BJ (cell line): Measurements from ENCODE around the gene EIF2S1. TPM values are rescaled to one million over a fixed set of nuclear protein-coding genes. Genes with fewer than 3 reads are reported as not detected.

ENCODE experiments used
- CTCF ChIA-PET: fragments of 350-600 bp; formaldehyde crosslinking; extraction: SDS; loops from one replicate; lab custom pipeline; 2021; ENCODE audit warnings: antibody characterized with exemption, inconsistent platforms; lab: Yijun Ruan, JAX
- POLR2A ChIA-PET: fragments of 300-600 bp; sonication (Branson Sonifier 250); formaldehyde crosslinking; extraction: SDS; loops from one replicate; lab custom pipeline; 2021; ENCODE audit warnings: antibody characterized with exemption; lab: Charles Lee
- DNase-seq: peaks from one replicate; pipeline ENCODE4 v3.0.0-alpha.2; 2011; ENCODE audit warnings: low read depth
- H3K27me3 ChIP-seq: 2 replicates; pipeline ENCODE4 v1.6.0; 2011; ENCODE audit warnings: low read length; ENCODE audit not compliant: control insufficient read depth, insufficient read depth
- H3K36me3 ChIP-seq: 2 replicates; pipeline ENCODE4 v1.5.1; 2011; ENCODE audit warnings: low read length; ENCODE audit not compliant: control insufficient read depth, insufficient read depth
- H3K4me3 ChIP-seq: 2 replicates; pipeline ENCODE4 v1.5.1; 2011; ENCODE audit warnings: low read depth, mild to moderate bottlenecking, control low read depth, low read length
- CTCF ChIP-seq: IDR thresholded peaks from 2 replicates; pipeline ENCODE4 v1.5.1; 2011; ENCODE audit warnings: low read depth, mild to moderate bottlenecking, control low read depth, inconsistent platforms, low read length, moderate library complexity; ENCODE audit not compliant: insufficient read depth
- polyA plus RNA-seq: library from polyadenylated mRNA; depleted of rRNA; stranded (reverse); fragments of >200 nt; gene quantifications from 2 replicates; pipeline ENCODE4 v1.2.3, GENCODE V29; 2011

The EIF2S1 gene
- polyA plus RNA-seq, 1 experiment, result 34.4 TPM

- POLR2A ChIA-PET, result no interaction called here
- TF ChIP-seq CTCF, result no peak
- Histone ChIP-seq H3K4me3 (no peak overlapping the region), H3K27me3 (no peaks in the 10 kb centered on the region), H3K36me3 (no peaks in the 10 kb centered on the region)
- DNase-seq, result no peak
- CTCF ChIA-PET, result interaction anchor here (0.6 to 10.2 kb wide), 6 partner anchors 10 to 1066 kb away, joined by 3 to 280 read pairs (median 57); partner anchors contain the start of genes PLEK2 and RDH12
Observed at GRCh38 chr14:67424539-67424938, 64.4 kb downstream of the EIF2S1 start.

GRCh38 chr14:67425608-67426007 lies 65.5 kb downstream of the EIF2S1 start:
- CTCF ChIA-PET, result interaction anchor here (1.0 to 10.2 kb wide), 8 partner anchors 11 to 278 kb away, joined by 3 to 280 read pairs (median 28); partner anchors contain the start of genes PLEK2 and RDH12
- TF ChIP-seq CTCF, result no peak
- POLR2A ChIA-PET, result no interaction called here
- no peak overlapping the region for H3K4me3 ChIP-seq
- no peaks in the 10 kb centered on the region for H3K27me3 ChIP-seq
- DNase-seq, result no peak
- no peaks in the 10 kb centered on the region for H3K36me3 ChIP-seq

GRCh38 chr14:67426161-67426560 lies 66.0 kb downstream of the EIF2S1 start:
- TF ChIP-seq CTCF, result no peak
- ChIA-PET CTCF (interaction anchor here (0.6 to 10.2 kb wide), 19 partner anchors 10 to 282 kb away, joined by 3 to 280 read pairs (median 6); partner anchors contain the start of genes PLEK2, PLEKHH1 and RDH12), POLR2A (interaction anchor here (0.6 kb wide), 1 partner anchor 178 kb away, joined by 3 read pairs; no protein-coding TSS in a partner anchor)
- H3K27me3 ChIP-seq, result no peaks in the 10 kb centered on the region
- H3K4me3 ChIP-seq, result no peak overlapping the region
- DNase-seq, result no peak
- H3K36me3 ChIP-seq, result no peaks in the 10 kb centered on the region

GRCh38 chr14:67426983-67427606 lies 67.0 kb downstream of the EIF2S1 start:
- CTCF ChIA-PET, result interaction anchor here (0.6 to 10.2 kb wide), 45 partner anchors 9 to 301 kb away, joined by 3 to 280 read pairs (median 5); partner anchors contain the start of genes ARG2, ATP6V1D, EIF2S1 and PIGH
- no peak for DNase-seq
- peak; percentile 88 for TF ChIP-seq CTCF
- Histone ChIP-seq H3K4me3 (no peak overlapping the region), H3K36me3 (no peaks in the 10 kb centered on the region), H3K27me3 (no peaks in the 10 kb centered on the region; the same call in 1 of the 2 replicates)
- POLR2A ChIA-PET, result no interaction called here

GRCh38 chr14:67428501-67429031 lies 68.4 kb downstream of the EIF2S1 start:
- TF ChIP-seq CTCF, result 0 out of 2 replicates have a peak, but pooled peaks have one; percentile 10
- Histone ChIP-seq H3K36me3 (no peaks in the 10 kb centered on the region), H3K4me3 (no peak overlapping the region), H3K27me3 (peaks cover 3% of the 10 kb centered on the region; the same call in 1 of the 2 replicates)
- DNase-seq, result no peak
- POLR2A ChIA-PET, result no interaction called here
- CTCF ChIA-PET, result interaction anchor here (0.6 to 10.2 kb wide), 30 partner anchors 11 to 282 kb away, joined by 3 to 280 read pairs (median 6); partner anchors contain the start of genes PIGH, PLEK2, PLEKHH1 and RDH12
